HCT116 (cell line): ENCODE results near the gene SHISAL2A.

Experiments used
- EZH2 ChIP-seq: fragments of 200-600 bp; sonication (generic); IDR thresholded peaks from 2 replicates; pipeline ENCODE4 v1.6.1; 2017; ENCODE audit warnings: antibody characterized with exemption, mixed run types
- EZH2phosphoT487 ChIP-seq: fragments of 200-600 bp; IDR thresholded peaks from 2 replicates; pipeline ENCODE4 v1.6.1; 2018; ENCODE audit warnings: antibody characterized with exemption, borderline replicate concordance
- POLR2AphosphoS5 ChIP-seq: IDR thresholded peaks from 2 replicates; pipeline ENCODE4 v1.6.1; 2011; ENCODE audit warnings: mild to moderate bottlenecking, low read depth, low read length, moderate library complexity
- RAD21 ChIP-seq: IDR thresholded peaks from 2 replicates; pipeline ENCODE4 v1.6.1; 2012; ENCODE audit warnings: low read depth, mild to moderate bottlenecking
- TF ChIP-seq, protein P1 (sequence below), 3 experiments: fragments of 200-600 bp in 1 of 3; sonication (generic) in 1 of 3; IDR thresholded peaks in 2 of 3; conservative IDR thresholded peaks in 1 of 3; 2 replicates each; pipeline ENCODE4 v1.5.1; 2012 to 2017; ENCODE audit warnings: low read depth in 2 of 3, low read length in 2 of 3, antibody characterized with exemption in 1 of 3, borderline replicate concordance in 1 of 3, control low read depth in 1 of 3, mild to moderate bottlenecking in 1 of 3, mixed read lengths in 1 of 3, mixed run types in 1 of 3, moderate library complexity in 1 of 3; ENCODE audit not compliant: insufficient read depth in 1 of 3
- TF ChIP-seq, protein P2 (sequence below): IDR thresholded peaks from 2 replicates; pipeline ENCODE4 v1.6.1; 2012; ENCODE audit warnings: low read depth

GRCh38 chr1:52585474-52585873 is 47.5 kb upstream of the SHISAL2A start:
- TF ChIP-seq, protein P1, sequence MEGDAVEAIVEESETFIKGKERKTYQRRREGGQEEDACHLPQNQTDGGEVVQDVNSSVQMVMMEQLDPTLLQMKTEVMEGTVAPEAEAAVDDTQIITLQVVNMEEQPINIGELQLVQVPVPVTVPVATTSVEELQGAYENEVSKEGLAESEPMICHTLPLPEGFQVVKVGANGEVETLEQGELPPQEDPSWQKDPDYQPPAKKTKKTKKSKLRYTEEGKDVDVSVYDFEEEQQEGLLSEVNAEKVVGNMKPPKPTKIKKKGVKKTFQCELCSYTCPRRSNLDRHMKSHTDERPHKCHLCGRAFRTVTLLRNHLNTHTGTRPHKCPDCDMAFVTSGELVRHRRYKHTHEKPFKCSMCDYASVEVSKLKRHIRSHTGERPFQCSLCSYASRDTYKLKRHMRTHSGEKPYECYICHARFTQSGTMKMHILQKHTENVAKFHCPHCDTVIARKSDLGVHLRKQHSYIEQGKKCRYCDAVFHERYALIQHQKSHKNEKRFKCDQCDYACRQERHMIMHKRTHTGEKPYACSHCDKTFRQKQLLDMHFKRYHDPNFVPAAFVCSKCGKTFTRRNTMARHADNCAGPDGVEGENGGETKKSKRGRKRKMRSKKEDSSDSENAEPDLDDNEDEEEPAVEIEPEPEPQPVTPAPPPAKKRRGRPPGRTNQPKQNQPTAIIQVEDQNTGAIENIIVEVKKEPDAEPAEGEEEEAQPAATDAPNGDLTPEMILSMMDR (IDR thresholded peaks at IDR 0.05 in 2 of 3, conservative IDR thresholded peaks at IDR 0.05 in 1 of 3; ENCODE audit: borderline replicate concordance in 1 of 3, insufficient read depth in 1 of 3, low read depth in 2 of 3, low read length in 2 of 3), result no peak
- no peak for TF ChIP-seq RAD21
- no peak for TF ChIP-seq EZH2
- TF ChIP-seq EZH2phosphoT487, result no peak
- TF ChIP-seq, protein P2, sequence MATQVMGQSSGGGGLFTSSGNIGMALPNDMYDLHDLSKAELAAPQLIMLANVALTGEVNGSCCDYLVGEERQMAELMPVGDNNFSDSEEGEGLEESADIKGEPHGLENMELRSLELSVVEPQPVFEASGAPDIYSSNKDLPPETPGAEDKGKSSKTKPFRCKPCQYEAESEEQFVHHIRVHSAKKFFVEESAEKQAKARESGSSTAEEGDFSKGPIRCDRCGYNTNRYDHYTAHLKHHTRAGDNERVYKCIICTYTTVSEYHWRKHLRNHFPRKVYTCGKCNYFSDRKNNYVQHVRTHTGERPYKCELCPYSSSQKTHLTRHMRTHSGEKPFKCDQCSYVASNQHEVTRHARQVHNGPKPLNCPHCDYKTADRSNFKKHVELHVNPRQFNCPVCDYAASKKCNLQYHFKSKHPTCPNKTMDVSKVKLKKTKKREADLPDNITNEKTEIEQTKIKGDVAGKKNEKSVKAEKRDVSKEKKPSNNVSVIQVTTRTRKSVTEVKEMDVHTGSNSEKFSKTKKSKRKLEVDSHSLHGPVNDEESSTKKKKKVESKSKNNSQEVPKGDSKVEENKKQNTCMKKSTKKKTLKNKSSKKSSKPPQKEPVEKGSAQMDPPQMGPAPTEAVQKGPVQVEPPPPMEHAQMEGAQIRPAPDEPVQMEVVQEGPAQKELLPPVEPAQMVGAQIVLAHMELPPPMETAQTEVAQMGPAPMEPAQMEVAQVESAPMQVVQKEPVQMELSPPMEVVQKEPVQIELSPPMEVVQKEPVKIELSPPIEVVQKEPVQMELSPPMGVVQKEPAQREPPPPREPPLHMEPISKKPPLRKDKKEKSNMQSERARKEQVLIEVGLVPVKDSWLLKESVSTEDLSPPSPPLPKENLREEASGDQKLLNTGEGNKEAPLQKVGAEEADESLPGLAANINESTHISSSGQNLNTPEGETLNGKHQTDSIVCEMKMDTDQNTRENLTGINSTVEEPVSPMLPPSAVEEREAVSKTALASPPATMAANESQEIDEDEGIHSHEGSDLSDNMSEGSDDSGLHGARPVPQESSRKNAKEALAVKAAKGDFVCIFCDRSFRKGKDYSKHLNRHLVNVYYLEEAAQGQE, result no peak
- no peak for TF ChIP-seq POLR2AphosphoS5
